Measurements from ENCODE around the gene ZC2HC1C.

The ZC2HC1C gene

DNA sequence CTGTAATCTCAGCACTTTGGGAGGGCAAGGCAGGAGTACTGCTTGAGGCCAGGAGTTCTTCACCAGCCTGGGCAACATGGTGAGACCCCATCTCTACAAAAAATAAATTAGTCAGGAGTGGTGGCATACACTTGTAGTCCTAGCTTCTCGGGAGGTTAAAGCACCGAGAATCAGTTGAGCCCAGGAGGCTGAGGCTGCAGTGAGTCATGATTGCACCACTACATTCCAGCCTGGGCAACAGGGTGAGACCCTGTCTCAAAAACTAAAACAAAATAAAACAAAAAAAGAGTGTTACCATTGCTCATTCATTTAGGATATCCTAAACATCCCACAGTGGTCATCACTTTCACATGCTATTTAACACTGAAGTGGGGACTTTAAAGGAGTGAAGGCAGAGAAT is 49.6 kb downstream of the ZC2HC1C start:
- H3K79me2 ChIP-seq (ENCODE audit: insufficient read depth, low read length) = no peaks in the 10 kb centered on the region
- no peaks in the 10 kb centered on the region for H4K20me1 ChIP-seq (ENCODE audit: insufficient read depth, low read length, poor library complexity, severe bottlenecking)
- H2AFZ ChIP-seq (ENCODE audit: low read length) = no peak overlapping the region
- H3K4me2 ChIP-seq (ENCODE audit: low read depth, low read length, poor library complexity, severe bottlenecking) = no peak overlapping the region
- H3K36me3 ChIP-seq (ENCODE audit: insufficient read depth, low read length) = peaks cover 14% of the 10 kb centered on the region; the same call in 1 of the 2 replicates
- H3K9me3 ChIP-seq (ENCODE audit: insufficient read depth, low read depth, low read length) = no peaks in the 10 kb centered on the region
- TF ChIP-seq, protein P1, sequence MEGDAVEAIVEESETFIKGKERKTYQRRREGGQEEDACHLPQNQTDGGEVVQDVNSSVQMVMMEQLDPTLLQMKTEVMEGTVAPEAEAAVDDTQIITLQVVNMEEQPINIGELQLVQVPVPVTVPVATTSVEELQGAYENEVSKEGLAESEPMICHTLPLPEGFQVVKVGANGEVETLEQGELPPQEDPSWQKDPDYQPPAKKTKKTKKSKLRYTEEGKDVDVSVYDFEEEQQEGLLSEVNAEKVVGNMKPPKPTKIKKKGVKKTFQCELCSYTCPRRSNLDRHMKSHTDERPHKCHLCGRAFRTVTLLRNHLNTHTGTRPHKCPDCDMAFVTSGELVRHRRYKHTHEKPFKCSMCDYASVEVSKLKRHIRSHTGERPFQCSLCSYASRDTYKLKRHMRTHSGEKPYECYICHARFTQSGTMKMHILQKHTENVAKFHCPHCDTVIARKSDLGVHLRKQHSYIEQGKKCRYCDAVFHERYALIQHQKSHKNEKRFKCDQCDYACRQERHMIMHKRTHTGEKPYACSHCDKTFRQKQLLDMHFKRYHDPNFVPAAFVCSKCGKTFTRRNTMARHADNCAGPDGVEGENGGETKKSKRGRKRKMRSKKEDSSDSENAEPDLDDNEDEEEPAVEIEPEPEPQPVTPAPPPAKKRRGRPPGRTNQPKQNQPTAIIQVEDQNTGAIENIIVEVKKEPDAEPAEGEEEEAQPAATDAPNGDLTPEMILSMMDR (conservative IDR thresholded peaks at IDR 0.05; ENCODE audit: low read length) = no peak
- TF ChIP-seq EZH2phosphoT487 (IDR thresholded peaks at IDR 0.05; ENCODE audit: borderline replicate concordance) = no peak
- no peaks in the 10 kb centered on the region for H3K27me3 ChIP-seq (ENCODE audit: insufficient read depth, low read length, poor library complexity, severe bottlenecking)
- no peak overlapping the region for H3K9ac ChIP-seq (ENCODE audit: low read depth, low read length, poor library complexity, severe bottlenecking)
- H3K9me2 ChIP-seq (replicated peaks; ENCODE audit: low read depth, low read length) = no peaks in the 10 kb centered on the region
- H3K4me1 ChIP-seq (ENCODE audit: insufficient read depth, low read length, poor library complexity, severe bottlenecking) = peaks cover 14% of the 10 kb centered on the region
- no peak overlapping the region for H3K4me3 ChIP-seq (ENCODE audit: low read length, poor library complexity, severe bottlenecking)
- no peaks in the 10 kb centered on the region for H3F3A ChIP-seq (ENCODE audit: low read depth)

DNA sequence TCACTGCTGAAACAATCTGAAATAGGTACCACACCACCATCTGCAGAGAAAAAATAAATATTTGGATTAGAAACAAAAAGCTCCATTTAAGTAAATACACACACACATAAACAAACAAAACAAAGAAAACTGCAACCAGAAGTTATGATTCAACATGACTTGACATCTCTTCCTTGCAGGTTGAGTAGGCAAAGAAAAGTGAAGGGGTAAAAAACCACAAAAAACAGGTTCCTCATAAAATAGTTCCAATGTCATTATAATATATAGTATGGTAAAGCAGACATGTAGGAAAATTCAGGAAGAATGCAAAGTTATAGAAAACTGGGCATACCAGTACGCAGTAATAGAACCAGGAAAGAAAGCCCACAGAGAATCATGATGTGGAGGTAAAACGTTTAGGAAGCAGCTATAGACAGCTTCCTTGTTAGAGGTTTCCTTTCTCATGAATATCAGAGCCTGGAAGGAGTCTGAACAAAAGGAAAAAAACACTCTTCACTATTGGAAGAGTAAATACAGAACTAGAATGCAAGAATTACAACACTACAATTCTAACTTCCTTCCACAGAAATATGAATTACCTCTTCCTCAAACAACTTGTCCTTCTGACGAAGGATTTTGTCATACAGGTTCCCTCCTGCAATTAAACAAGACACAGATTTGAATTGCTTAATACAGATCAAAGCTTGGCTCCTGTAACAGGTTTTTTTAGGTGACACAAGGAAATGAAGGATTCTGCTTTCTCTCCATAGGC is 51.3 kb downstream of the ZC2HC1C start:
- no peak overlapping the region for H3K9ac ChIP-seq (ENCODE audit: low read depth, low read length, poor library complexity, severe bottlenecking)
- TF ChIP-seq EZH2phosphoT487 (IDR thresholded peaks at IDR 0.05; ENCODE audit: borderline replicate concordance) = no peak
- TF ChIP-seq, protein P1 (conservative IDR thresholded peaks at IDR 0.05; ENCODE audit: low read length) = no peak
- H4K20me1 ChIP-seq (ENCODE audit: insufficient read depth, low read length, poor library complexity, severe bottlenecking) = peaks cover 9% of the 10 kb centered on the region
- H3K4me3 ChIP-seq (ENCODE audit: low read length, poor library complexity, severe bottlenecking) = no peak overlapping the region
- H3K36me3 ChIP-seq (ENCODE audit: insufficient read depth, low read length) = peaks cover 14% of the 10 kb centered on the region; the same call in 1 of the 2 replicates
- no peaks in the 10 kb centered on the region for H3K9me3 ChIP-seq (ENCODE audit: insufficient read depth, low read depth, low read length)
- H3K27me3 ChIP-seq (ENCODE audit: insufficient read depth, low read length, poor library complexity, severe bottlenecking) = no peaks in the 10 kb centered on the region
- no peaks in the 10 kb centered on the region for H3K9me2 ChIP-seq (replicated peaks; ENCODE audit: low read depth, low read length)
- H3F3A ChIP-seq (ENCODE audit: low read depth) = no peaks in the 10 kb centered on the region
- no peak overlapping the region for H3K4me2 ChIP-seq (ENCODE audit: low read depth, low read length, poor library complexity, severe bottlenecking)
- H2AFZ ChIP-seq (ENCODE audit: low read length) = no peak overlapping the region
- peaks cover 21% of the 10 kb centered on the region for H3K4me1 ChIP-seq (ENCODE audit: insufficient read depth, low read length, poor library complexity, severe bottlenecking)
- peaks cover 11% of the 10 kb centered on the region for H3K79me2 ChIP-seq (ENCODE audit: insufficient read depth, low read length)

DNA sequence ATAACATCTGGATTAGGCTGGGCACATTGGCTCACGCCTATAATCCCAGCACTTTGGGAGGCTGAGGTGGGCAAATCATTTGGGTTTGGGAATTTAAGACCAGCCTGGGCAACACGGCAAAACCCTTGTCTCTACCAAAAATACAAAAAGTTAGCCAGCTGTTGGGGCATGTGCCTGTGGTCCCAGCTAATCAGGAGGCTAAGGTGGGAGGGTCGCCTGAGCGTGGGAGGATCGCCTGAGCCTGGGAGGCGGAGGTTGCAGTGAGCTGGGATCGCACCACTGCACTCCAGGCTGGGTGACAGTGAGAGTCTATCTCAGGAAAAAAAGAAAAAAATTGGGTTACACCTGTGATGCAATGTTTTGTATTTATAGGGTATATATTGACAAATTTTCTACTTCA is 52.1 kb downstream of the ZC2HC1C start:
- peaks cover 19% of the 10 kb centered on the region for H3K79me2 ChIP-seq (ENCODE audit: insufficient read depth, low read length)
- no peak overlapping the region for H3K4me2 ChIP-seq (ENCODE audit: low read depth, low read length, poor library complexity, severe bottlenecking)
- peaks cover 27% of the 10 kb centered on the region for H3K4me1 ChIP-seq (ENCODE audit: insufficient read depth, low read length, poor library complexity, severe bottlenecking)
- peaks cover 15% of the 10 kb centered on the region for H4K20me1 ChIP-seq (ENCODE audit: insufficient read depth, low read length, poor library complexity, severe bottlenecking)
- TF ChIP-seq, protein P1 (conservative IDR thresholded peaks at IDR 0.05; ENCODE audit: low read length) = no peak
- no peak for TF ChIP-seq EZH2phosphoT487 (IDR thresholded peaks at IDR 0.05; ENCODE audit: borderline replicate concordance)
- H3K36me3 ChIP-seq (ENCODE audit: insufficient read depth, low read length) = peaks cover 14% of the 10 kb centered on the region; the same call in 1 of the 2 replicates
- H3K9me3 ChIP-seq (ENCODE audit: insufficient read depth, low read depth, low read length) = no peaks in the 10 kb centered on the region
- no peaks in the 10 kb centered on the region for H3F3A ChIP-seq (ENCODE audit: low read depth)
- no peak overlapping the region for H3K9ac ChIP-seq (ENCODE audit: low read depth, low read length, poor library complexity, severe bottlenecking)
- H2AFZ ChIP-seq (ENCODE audit: low read length) = no peak overlapping the region
- H3K4me3 ChIP-seq (ENCODE audit: low read length, poor library complexity, severe bottlenecking) = no peak overlapping the region
- H3K27me3 ChIP-seq (ENCODE audit: insufficient read depth, low read length, poor library complexity, severe bottlenecking) = no peaks in the 10 kb centered on the region
- no peaks in the 10 kb centered on the region for H3K9me2 ChIP-seq (replicated peaks; ENCODE audit: low read depth, low read length)

Data from Loucy (cell line).